Head of caudate nucleus (tissue), 42 donors: ENCODE measurements around the gene SLC35F1.
"Not testable (repeated sequence)": the region's sequence is repeated elsewhere in the genome, so short reads cannot be mapped to it uniquely, and the experiment has no call there.

Experiments used
- DNase-seq, 42 donors: peaks; one replicate each; pipeline versions ENCODE4 v3.0.0 to v3.0.0-alpha.2; 2020 to 2021; ENCODE audit warnings: mixed read lengths in 7 of 42
- intact Hi-C: fragments of 100-400 bp; cut with DNase I; formaldehyde crosslinking; loops from one replicate; pipeline ENCODE4 v1.15.0; 2022

The SLC35F1 gene

GRCh38 chr6:117919775-117920729 lies 13.0 kb downstream of the SLC35F1 start:
- intact Hi-C loops: no loop called here
- peak; percentile 26 to 83 (median 52) for DNase-seq

GRCh38 chr6:117924690-117925089 lies 17.6 kb downstream of the SLC35F1 start:
- intact Hi-C loops: no loop called here
- DNase-seq: no peak

GRCh38 chr6:117927866-117928265 lies 20.8 kb downstream of the SLC35F1 start:
- intact Hi-C loops: no loop called here
- no peak for DNase-seq

GRCh38 chr6:117928833-117929232 lies 21.8 kb downstream of the SLC35F1 start:
- intact Hi-C loops: no loop called here
- no peak for DNase-seq

- DNase-seq: no peak
- intact Hi-C loops: no loop called here
These were observed 22.4 kb downstream of the SLC35F1 start for GRCh38 chr6:117929501-117929900.

GRCh38 chr6:117930645-117931044 lies 23.6 kb downstream of the SLC35F1 start:
- DNase-seq: peak in 1 of 42 donors; percentile 48
- intact Hi-C loops: no loop called here

- no peak for DNase-seq
- intact Hi-C loops: no loop called here
These were observed 24.9 kb downstream of the SLC35F1 start for GRCh38 chr6:117932001-117932400.

- DNase-seq: no peak
- intact Hi-C loops: no loop called here
These were observed 25.6 kb downstream of the SLC35F1 start for GRCh38 chr6:117932676-117933075.

GRCh38 chr6:117933471-117933870 lies 26.4 kb downstream of the SLC35F1 start:
- peak in 21 of 42 donors; percentile 15 to 68 (median 41) for DNase-seq
- intact Hi-C loops: no loop called here

- DNase-seq: no peak
- intact Hi-C loops: no loop called here
These were observed 31.4 kb downstream of the SLC35F1 start for GRCh38 chr6:117938311-117938995.

GRCh38 chr6:117947234-117947633 lies 40.2 kb downstream of the SLC35F1 start:
- intact Hi-C loops: no loop called here
- no peak for DNase-seq

- DNase-seq: peak in 2 of 42 donors; percentile 17 to 43
- intact Hi-C loops: no loop called here
These were observed 44.7 kb downstream of the SLC35F1 start for GRCh38 chr6:117951783-117952182.

- intact Hi-C loops: no loop called here
- no peak for DNase-seq
These were observed 48.7 kb downstream of the SLC35F1 start for GRCh38 chr6:117955684-117956256.

GRCh38 chr6:117956386-117956785 lies 49.3 kb downstream of the SLC35F1 start:
- peak in 36 of 42 donors; percentile 3 to 77 (median 42) for DNase-seq

GRCh38 chr6:117958536-117958935 lies 51.5 kb downstream of the SLC35F1 start:
- no peak for DNase-seq
- intact Hi-C loops: no loop called here

More at GRCh38 chr6:117956386-117956785, 49.3 kb downstream of the SLC35F1 start:
- intact Hi-C loops: no loop called here

- intact Hi-C loops: no loop called here
These were observed 53.8 kb downstream of the SLC35F1 start for GRCh38 chr6:117960877-117961276.

GRCh38 chr6:117961301-117961700 lies 54.2 kb downstream of the SLC35F1 start:
- intact Hi-C loops: no loop called here
- peak in 1 of 42 donors; percentile 15 for DNase-seq

More at GRCh38 chr6:117960877-117961276, 53.8 kb downstream of the SLC35F1 start:
- DNase-seq: no peak

GRCh38 chr6:117965763-117966162 lies 58.7 kb downstream of the SLC35F1 start:
- intact Hi-C loops: not testable (repeated sequence)

GRCh38 chr6:117971637-117972036 lies 64.6 kb downstream of the SLC35F1 start:
- intact Hi-C loops: loop anchor here (10.0 kb wide), 1 partner anchor 293 kb away; no protein-coding TSS in a partner anchor
- DNase-seq: no peak

More at GRCh38 chr6:117965763-117966162, 58.7 kb downstream of the SLC35F1 start:
- not testable (repeated sequence) for DNase-seq
